Hepatocyte (in vitro differentiated cells): ENCODE results near the gene SV2C.

Source experiments
- CTCF ChIP-seq: fragments of 200-600 bp; sonication (generic); IDR thresholded peaks from 2 replicates; pipeline ENCODE4 v1.5.1; 2016; ENCODE audit warnings: antibody characterized with exemption, mild to moderate bottlenecking; ENCODE audit not compliant: poor library complexity
- EZH2 ChIP-seq: fragments of 200-600 bp; sonication (generic); IDR thresholded peaks from 2 replicates; pipeline ENCODE4 v1.6.1; 2016; ENCODE audit warnings: antibody characterized with exemption, mild to moderate bottlenecking, borderline replicate concordance
- EZH2phosphoT487 ChIP-seq: fragments of 200-600 bp; sonication (generic); IDR thresholded peaks from one replicate; pipeline ENCODE4 v1.6.1; 2018; ENCODE audit warnings: antibody characterized with exemption, mild to moderate bottlenecking, low read depth, moderate library complexity; ENCODE audit not compliant: unreplicated experiment, severe bottlenecking

- no peak for TF ChIP-seq CTCF
- TF ChIP-seq EZH2, result no peak
- TF ChIP-seq EZH2phosphoT487, result no peak
Measured at GRCh38 chr5:76125346-76125745, 42.2 kb downstream of the SV2C start.
